AG20443 (cell line): Measurements from ENCODE around the gene ACCS.

Experiments used
- DNase-seq: peaks from one replicate; pipeline ENCODE4 v3.0.0; 2012; ENCODE audit warnings: low spot score, mixed read lengths

ACCS gene

GRCh38 chr11:44043157-44043556 is 22.9 kb upstream of the ACCS start:
- no peak for DNase-seq

- no peak for DNase-seq
These were observed 19.9 kb upstream of the ACCS start for GRCh38 chr11:44046182-44046581.

DNA sequence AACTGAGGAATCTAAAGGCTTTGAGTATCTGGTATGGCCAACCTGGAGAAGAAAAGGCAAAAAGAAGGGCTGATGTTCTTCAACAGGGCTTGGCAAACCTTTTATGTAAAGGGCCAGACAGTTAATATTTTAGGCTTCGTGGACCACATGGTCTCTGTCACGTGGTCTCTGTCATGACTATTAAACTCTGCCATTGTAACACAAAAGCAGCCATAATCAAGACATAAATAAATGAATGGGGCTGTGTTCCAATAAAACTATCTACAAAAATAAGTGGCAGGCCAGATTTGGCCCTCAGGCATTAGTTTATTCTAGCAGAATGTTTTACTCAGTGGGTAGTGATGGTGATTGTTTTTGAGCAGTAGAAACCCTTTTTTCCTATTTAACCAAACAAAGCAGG is 18.8 kb upstream of the ACCS start:
- no peak for DNase-seq

GRCh38 chr11:44047931-44048431 is 18.1 kb upstream of the ACCS start, which contains the start of gene ACCSL:
Gene ACCSL (plus strand): TSS chr11:44047981. CDS start chr11:44048037, 56 bp downstream.
- no peak for DNase-seq

DNA sequence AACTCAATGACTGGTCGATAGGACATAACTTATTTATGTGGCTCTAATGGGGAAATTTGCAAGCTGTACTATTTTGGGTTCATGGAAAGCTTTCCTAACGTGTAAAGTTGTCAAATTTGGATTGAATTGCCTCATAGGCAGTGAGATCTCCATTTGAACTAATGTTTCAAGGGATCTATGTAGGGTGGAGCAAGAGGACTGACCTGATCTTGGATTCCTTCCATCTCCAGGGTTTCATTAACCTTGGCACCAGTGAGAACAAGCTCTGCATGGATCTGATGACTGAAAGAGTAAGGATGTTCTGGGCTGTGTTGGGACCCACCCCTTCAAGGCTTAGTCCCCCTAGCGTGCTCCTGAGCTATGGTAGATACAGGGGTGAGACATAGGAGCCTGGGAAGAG is 16.2 kb upstream of the ACCS start:
- no peak for DNase-seq

DNA sequence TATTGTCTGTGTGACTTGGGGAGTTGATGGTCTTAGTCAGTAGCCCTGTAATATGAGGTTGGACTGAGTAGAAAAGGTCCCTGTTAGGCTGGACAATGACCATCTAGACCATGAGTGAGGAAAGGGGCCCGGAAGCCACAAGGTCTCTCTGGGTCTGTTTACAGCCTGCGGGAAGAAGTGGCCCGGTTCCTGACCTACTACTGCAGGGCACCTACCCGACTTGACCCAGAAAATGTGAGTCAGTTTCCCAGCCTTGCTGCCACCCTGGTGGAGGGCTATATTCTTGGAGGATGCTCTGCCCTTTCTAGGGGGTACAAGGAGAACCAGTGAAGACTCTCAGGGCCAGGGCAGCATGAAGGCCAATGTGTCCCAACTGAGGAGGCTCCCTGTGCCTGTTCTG is 14.9 kb upstream of the ACCS start:
- DNase-seq, result no peak

DNA sequence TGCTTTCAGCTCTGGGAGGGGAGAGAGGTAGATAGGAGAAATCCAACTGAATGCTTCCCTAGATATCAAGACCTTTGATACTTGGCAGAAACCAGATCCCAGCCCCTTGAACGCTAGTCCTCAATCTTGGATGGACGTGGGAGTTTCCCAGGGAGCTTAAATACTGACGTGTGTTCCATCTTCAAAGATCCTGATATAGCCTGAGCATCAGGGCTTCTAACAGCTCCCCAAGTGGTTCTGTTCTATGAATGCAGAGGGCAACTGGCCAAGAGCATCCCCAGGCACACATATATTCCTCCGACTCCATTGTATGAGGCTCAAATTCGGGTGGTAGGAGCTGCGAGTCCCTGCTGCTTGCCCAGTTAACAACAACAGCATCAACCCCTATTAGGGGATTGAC is 8.7 kb upstream of the ACCS start:
- no peak for DNase-seq

- DNase-seq, result no peak
These were observed 7.8 kb upstream of the ACCS start for GRCh38 chr11:44058275-44058674.

DNA sequence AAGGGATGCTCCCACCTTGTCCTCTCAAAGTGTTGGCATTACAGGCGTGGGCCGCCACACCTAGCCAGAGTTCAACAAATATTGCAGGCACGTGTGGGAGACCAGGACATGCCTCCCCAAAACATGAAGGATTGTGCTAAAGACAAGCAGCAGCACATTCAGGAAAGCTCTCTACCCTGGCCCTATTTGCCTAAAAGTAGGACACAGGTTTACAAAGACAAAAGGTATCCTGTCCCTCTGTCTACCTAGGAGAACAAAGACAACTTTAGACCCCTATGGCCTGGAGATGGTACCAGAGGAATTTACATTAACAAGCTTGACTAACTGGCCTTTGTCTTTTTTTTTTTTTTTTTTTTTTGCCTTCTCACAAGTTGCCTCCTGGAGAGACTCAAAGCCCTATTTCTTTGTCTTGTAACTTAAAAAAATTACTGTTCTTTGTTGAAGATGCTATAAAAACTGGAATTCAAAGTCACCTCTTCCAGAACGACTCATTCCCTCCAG is 859 bp upstream of the ACCS start:
- no peak for DNase-seq

DNA sequence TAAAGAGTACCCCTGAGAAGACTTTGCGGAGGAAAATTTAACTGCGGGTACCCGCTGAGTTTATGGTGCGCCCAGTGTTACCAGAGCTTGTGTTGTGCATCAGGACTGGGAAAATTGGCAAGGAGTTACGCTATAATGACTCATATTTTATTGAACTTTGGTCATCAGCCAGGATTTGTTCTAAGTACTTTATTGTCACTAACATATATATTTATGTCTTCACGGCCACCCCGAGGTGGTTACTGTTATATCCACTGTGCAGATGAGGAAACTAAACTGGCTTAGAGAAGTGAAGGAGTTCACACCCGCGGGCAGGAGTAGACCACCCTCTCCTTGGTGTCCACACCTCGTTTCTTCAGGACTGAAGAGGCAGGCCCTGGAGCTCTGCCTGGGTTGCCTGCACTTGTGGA is 667 bp downstream of the ACCS start:
- peak; percentile 71 for DNase-seq

DNA sequence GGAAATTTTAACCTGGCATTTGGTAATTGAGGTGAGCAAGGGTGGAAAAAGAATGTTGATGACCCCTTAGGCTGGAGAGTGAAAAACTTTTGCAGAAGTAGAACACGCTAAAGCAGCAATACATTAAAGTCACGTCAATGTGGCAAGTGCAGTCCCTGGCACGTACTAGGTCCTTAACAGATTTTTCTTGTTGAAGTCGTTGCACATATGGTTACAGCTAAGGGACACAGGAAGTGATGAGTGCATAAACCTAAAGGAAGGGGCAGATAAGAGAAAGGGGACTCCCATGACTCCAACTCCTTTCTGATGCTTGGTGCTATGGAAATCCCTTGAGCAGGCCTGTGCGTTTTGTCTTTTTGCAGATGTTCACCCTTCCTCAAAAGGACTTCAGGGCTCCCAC is 1.2 kb downstream of the ACCS start:
- no peak for DNase-seq

DNA sequence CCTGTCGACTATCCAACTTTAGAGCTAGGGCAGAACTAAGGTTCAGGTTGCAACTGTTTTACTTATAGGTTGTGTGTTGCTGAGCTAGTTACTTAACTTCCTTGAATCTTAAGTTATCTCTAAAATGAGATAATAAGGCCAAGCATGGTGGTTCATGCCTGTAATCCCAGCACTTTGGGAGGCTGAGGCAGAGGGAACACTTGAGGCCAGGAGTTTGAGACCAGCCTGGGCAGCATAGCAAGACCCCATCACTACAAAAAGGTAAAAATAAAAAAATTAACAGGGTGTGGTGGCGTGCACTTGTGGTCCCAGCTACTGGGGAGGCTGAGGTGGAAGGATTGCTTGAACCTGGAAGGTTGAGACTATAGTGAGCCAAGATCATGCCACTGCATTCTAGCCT is 2.1 kb downstream of the ACCS start:
- no peak for DNase-seq

- no peak for DNase-seq
These were observed 5.1 kb downstream of the ACCS start for GRCh38 chr11:44071157-44071556.

GRCh38 chr11:44072757-44073658 is 6.9 kb downstream of the ACCS start:
- DNase-seq, result no peak

- DNase-seq, result no peak
These were observed 12.7 kb downstream of the ACCS start for GRCh38 chr11:44078794-44079193.

DNA sequence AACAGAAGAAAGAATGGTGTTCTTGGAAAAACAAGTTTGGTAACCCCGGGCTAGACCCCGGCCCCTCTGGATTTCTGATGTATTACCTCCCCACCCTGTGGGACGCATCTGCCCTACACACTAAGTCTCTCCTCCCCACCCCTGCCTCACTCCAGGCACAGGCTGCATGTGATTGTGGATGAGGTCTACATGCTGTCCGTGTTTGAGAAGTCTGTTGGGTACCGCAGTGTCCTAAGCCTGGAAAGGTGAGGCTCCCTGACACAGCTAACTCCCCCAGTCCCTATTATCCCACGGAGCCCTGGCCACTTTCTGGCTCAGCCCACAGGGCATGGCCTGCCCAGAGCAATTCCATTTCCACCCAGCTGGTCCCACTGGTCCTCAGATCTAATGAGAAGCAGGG is 13.3 kb downstream of the ACCS start:
- DNase-seq, result no peak

GRCh38 chr11:44080951-44081350 is 14.9 kb downstream of the ACCS start:
- DNase-seq, result no peak

DNA sequence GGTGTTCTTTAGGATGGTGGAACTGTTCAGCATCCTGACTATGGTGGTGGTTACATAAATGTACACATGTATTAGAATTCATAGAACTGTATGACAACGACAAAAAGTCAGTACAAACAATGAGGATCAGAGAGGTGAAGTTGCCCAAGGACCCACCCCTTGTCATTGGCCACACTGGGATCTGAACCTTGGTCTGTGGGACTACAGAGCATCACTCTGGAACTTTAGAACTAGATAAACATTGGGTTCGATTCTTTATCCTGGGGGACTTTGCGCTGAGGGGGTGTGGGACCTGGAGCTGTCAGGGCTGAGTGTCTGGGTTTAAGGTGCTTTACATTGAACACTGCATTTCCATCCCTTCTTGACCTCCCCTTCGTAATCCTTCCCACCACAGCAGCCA is 16.6 kb downstream of the ACCS start:
- DNase-seq, result no peak

GRCh38 chr11:44083433-44083832 is 17.4 kb downstream of the ACCS start:
- DNase-seq, result no peak

GRCh38 chr11:44083906-44084305 is 17.8 kb downstream of the ACCS start:
- no peak for DNase-seq

DNA sequence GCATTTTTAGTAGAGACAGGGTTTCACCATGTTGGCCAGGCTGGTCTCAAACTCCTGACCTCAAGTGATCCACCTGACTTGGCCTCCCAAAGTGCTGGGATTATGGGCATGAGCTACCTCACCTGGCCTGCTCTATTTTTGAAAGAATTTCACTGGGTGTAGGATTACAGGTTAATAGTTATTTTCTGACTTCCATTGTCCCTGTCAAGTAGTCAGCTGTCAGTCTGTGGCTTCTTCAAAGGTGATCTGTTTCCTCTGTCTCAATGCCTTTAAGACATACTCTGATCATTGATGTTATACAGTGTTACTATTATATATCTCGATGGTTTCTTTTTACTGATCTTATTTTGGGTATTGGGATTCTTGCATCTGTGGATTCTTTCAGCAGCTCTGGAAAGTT is 19.3 kb downstream of the ACCS start:
- DNase-seq, result no peak

DNA sequence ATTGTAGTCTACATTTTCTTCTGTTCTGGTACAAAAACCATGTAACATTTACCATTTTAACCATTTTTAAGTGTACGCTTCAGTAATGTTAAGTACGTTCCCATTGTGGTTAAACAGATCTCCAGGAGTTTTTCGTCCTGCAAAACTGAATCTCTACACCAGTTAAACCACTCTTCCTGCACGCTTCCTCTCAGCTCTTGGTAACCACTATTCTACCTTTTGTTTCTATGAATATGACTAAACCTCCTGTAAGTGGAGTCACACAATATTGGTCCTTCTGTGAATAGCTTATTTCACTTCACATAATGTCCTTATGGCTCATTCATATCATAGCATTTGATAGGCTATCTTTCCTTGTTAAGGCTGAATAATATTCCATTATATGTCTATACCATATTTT is 22.3 kb downstream of the ACCS start:
- no peak for DNase-seq

GRCh38 chr11:44088871-44089270 is 22.8 kb downstream of the ACCS start:
- DNase-seq, result no peak

- DNase-seq, result no peak
These were observed 24.5 kb downstream of the ACCS start for GRCh38 chr11:44090539-44090938.
